IPS-NIHi7 (cell line): ENCODE data around the gene MTG2.

ENCODE experiments used
- DNase-seq: peaks from one replicate; pipeline ENCODE4 v3.0.0; 2012; ENCODE audit warnings: mixed read lengths; ENCODE audit errors: extremely low spot score

Gene MTG2, protein sequence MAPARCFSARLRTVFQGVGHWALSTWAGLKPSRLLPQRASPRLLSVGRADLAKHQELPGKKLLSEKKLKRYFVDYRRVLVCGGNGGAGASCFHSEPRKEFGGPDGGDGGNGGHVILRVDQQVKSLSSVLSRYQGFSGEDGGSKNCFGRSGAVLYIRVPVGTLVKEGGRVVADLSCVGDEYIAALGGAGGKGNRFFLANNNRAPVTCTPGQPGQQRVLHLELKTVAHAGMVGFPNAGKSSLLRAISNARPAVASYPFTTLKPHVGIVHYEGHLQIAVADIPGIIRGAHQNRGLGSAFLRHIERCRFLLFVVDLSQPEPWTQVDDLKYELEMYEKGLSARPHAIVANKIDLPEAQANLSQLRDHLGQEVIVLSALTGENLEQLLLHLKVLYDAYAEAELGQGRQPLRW

DNA sequence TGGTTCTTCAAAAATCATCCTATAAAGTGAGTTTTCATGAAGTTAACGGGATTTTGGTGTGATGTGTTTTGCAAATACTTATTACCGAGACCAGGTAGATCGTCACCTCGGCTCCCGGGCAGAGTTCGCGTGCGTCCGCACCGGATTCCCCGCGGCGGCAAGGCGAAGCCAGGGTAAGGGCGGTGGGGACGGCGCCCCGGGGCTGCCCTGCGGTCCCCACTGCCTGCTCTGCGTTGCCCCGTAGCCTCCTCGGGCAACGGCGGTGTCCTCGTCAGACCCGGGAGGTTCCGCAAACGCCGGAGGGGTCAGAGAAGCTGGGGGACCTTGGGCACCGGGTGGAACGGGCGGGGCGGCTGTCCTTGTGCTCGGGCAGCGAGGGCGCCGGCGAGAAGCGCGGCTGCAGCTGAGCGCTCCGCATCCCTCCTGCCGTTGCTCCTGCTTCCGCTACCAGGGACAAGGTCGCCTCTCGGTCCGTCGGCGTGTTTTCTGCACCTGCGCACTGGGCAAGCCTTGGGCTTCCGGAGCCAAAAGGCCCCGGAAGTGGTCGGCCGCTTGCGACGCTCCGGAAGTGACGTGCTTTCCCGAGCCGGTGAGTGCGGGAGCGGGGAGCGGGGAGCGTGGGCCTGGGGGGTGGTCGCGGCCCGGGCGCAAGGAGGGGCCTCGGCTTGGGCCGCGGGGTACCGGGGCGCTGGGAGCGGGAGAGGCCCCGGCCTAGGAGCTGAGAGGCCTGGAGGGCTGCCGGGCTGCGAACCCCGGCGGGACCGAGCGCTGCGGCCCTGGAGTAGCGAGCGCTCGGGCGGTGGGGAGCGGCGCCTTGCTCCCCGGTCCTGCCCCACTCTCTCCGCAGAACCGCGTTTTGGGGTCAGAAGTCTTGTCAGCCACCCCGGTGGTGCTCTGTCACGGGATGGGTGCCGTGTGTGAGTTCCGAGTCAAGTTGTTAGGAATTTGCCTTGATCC is at the start of gene MTG2:
Gene MTG2 (plus strand): TSS at position 560 of the 957 bp plus-strand sequence. CDS start 10,393 bp downstream, outside the sequence.
- DNase-seq = peak; percentile 100

DNA sequence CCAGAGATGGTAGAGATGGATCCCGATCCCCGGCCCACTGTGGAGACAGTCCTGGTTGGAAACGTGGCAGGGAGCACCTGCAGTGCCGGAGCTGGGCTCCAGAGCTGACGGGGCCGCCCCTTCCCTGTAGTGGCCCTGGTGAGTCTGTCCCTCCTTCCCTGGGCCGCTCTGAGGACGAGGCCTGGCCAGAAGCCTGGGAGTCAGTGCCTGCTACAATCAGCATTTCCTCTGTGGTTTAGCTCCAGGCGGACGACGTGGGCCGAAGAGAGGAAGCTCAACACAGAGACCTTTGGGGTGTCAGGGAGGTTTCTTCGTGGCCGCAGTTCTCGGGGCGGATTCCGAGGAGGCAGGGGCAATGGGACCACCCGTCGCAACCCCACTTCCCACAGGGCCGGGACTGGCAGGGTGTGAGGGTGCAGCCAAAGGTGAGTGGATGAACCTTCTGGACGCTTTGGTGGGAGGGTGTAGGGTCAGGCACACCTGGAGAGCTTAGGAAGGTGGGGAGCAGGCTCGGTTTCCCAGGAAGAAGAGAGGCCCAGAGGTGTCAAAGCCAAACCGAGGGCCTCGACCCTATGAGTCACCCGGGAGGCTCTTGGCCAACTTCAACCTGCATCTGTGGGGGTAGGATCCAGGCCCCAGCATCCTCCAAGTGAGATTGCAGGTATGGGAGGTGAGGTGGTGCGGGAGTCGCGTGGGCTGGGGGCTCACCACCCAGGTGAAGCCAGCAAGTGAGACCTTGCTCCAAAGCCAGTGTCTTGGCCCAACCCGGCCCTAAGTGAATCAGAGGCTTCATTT is 49.6 kb upstream of the MTG2 start:
- no peak for DNase-seq

DNA sequence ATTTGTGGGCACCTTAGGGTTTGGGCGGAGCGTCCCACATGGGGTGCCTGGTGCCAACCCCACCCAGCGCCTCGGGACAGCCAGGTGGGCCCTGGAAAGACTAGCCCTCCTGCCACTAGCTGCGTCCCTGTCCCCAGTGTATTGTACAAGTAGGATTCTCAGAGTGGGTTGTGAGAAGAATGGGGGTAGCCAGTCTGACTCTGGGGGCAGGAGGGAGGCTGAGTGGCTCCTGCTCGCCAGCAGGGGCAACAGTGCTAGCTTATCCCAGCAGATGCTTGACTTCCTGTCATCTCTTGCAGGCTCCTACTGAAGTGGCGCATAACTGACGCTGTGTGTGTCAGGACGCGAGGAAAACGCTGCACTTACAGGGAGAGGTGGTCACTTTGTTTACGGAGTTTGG is 49.0 kb upstream of the MTG2 start:
- no peak for DNase-seq

DNA sequence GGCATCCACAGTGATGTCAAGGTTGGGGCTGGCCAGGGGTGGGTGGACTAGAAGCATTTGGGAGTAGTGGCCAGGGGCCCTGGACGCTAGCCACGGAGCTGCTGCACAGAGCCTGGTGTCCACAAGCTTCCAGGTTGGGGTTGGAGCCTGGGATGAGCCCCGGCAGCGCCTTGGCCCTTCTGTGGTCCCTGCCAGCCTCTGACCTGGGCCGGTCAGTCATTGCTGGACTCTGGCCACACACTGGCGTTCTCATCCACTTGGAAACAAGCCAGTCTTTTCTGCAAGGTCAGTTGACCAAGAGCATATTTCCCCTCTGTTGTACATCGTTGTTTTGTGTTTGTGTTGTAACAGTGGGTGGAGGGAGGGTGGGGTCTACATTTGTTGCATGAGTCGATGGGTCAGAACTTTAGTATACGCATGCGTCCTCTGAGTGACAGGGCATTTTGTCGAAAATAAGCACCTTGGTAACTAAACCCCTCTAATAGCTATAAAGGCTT is 48.0 kb upstream of the MTG2 start:
- no peak for DNase-seq

DNA sequence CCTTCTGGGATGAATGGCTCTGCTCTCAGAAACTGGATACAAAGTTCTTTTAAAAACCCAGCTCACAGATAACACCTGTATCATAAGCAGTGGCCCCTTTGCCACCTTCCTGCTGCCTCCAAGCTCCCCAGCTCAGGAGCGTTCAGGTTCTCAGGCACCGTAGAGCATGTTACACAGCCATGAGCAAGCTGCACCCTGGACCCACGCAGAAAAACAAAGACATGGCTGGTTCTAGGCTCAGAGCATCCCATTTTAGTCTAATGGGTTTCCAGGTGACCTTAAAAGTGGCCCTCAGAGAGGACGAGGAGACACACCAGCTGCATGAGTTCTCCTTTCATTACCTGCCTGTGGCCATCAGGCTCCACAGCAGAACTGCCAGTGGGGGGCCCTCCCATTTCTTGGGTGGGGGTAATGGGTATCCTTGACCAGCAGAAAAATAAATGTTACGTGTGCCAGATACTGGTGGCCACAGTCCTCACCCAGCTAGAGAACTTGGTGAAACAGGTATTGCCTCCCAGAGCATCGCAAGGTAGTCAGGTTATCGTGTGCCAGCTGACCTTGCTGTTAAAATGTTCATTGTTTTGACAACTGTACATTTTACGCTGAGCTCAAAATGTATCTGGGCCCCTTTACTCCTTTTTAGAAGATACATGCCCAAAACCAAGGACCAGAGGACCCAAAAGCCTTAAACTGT is 47.1 kb upstream of the MTG2 start:
- DNase-seq = no peak

DNA sequence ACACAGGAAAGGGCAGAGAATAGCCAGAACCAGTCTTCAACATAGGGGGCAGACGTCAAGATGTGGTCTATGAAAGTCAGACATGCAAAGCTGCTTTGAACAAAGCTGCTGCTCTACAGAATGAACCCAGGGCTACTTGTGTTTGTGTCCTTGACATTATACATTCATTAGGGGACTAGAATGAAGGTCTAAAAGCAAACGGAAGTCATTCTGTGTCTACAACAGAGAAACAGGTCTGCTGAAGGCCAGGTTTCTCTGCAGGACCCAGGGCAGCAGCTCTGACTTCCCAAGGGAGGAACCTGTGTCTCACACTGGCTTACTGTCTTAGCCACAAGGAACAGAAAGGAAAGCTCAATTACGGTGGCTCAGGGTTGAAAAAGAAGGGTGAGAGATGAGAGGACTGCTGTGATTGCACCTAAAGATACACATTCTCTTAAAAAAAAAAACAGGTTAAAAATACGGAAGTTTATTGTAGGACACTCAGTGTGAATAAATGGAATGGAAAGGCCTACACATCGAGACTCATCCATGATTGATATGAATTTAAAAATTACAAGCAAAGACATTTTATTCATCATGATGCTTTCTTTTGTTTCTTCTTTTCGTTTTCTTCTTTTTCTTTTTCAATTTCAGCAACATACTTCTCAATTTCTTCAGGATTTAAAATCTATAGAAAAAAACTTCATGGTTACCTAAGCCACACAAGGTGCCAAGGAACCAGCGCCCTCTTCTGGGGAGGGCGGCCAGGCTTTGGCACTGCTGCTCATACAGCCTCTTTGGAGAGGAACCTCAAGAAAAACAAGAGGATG is 46.3 kb upstream of the MTG2 start:
- peak; percentile 75 for DNase-seq

DNA sequence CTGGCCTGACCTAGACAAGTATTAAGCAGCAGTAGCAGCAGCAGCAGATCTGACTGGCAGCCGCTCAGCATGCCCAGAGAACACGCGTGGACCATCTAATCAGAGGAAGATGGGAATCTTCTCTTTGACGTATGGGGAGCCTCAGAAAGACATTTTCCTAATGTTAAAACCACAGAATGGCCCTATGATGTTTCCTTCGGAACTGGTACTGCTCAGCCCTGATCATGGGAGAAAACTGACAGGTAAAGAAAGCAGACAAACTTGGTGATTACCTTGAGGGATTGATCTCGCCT is 45.8 kb upstream of the MTG2 start:
- no peak for DNase-seq

DNA sequence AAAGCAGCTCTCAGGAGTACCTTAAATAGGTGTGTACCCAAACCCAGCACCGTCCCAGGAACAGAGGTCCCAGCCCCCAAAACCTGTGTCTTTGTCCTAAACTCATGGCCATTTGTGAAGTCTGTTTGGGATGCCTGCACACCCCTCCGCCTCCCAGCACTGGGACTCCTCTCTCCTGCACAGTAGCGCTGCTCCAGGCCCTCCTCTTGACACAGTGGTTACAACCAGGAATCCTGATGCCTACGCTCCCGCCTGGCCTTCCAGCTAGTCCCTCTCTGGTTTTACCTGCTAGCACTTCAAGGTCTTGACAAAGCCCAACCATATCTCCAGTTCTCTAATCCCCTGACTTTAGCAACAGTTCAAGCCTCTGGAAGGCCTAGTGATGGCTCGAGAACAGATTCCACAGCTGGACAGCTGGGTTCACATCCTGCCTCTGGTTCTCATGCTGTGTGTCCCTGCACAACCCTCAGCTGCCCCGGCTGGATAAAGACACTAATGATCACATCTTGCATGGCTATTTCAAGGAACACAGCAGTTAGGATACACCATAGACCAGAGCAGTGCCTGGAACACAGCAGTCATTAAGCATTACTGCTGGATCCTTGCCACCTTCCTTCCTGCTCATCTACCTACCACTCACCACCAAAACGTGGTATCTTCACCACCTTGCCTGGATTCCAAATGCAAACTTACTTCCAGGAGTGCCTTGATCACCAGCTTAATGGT is 45.2 kb upstream of the MTG2 start:
- DNase-seq = no peak

DNA sequence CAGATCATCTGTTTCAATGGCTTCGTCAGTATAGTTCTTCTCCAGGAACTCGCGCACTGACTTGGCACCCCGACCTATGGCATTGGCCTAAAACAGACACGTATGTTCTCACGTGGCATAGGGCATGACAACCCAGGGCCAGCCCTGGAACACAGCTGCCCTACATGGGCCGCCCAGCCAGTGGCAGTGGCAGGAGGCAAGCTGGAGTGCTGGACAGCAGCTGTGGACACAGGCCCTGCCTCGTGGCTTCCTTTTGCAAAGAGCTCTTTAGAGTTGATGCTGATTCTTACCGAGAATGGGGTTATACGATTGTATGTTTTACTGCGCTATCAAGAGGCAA is 44.7 kb upstream of the MTG2 start:
- DNase-seq = no peak

DNA sequence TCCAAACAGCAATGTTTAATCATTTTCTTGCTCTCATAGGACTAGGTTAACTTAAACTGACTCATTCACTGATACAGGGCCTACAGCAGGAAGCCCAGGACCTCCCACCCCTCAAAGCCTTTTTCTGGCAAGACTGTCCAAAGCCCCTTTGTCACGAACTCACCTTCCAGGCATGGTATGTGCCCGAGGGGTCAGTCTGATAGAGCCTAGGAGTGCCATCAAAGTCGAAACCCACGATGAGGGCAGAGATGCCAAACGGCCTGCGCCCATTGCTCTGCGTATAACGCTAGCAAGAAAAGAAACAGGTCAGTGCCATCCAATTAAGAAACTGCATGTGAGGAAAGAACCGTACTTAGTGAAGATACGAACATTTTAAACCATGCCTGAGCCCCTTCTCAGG is 43.9 kb upstream of the MTG2 start:
- DNase-seq = no peak

DNA sequence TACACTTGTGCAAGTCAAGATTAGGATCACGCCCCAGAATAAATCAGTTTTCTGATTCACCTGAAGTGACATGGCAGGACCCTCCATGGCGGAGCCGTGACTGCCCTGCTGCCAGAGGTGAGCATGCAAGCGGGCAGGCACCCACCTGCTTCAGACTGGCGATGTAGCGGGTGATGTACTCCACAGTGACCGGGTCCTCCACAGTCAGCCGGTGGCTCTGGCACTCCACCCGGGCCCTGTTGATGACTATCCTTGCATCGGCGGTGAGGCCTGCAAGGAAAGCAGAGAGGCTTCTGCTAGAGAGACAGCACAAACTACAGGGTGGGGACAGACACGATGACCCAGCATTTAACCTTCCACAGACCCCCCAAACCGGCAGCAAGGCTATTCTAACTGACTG is 43.2 kb upstream of the MTG2 start:
- DNase-seq = no peak

DNA sequence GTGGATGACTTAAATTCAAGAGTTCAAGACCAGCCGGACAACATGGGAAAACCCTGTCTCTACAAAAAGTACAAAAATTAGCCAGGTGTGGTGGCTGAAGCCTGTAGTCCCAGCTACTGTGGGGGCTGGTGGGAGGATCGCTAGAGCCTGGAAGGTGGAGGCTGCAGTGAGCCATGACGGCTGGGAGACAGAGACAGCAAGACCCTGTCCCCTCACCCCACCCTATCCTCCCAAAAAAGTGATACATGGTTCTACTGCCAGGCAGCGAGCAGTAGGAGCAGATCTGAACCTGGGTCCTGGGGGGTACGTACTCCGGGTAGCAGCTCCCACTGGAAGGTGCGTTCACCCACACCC is 41.8 kb upstream of the MTG2 start:
- DNase-seq = no peak

DNA sequence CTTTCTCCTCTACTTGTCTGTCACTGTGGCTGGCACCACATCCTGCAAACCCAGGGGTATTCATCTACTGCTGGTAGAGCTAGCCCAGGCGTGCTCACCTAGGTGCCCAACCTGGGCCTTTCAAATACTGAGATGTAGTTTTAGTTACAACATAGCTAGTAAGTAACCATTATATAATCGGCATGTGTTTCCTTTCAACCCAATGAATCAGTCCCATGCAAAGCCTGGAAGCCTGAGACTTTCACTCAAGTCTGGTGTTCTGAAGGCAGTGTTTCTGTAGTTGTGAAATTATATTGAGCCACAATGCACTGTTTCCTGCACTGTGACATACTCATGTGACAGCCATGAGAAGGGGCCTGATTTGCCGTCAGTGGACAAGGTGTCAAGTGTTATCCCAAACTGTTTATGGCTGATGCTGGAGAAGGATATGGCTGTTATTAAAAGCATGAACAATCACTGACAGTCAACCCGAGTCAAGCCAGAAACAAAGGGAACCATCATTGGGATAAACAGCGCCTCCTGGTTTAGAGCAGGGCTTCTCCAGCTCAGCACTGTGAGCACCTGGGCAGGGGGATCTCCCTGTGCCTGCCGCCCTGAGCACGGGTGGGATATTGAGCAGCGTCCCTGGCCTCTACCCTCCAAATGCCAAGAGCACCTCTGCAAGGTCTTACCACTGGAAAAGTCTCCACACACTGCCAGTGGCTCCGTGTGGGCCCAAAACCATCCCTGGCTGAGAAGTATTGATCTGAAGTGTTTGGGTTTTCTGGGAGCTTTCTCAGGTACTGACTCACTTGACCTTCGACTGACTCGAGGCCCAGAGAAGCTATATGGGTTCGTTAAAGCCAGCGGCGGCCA is 41.2 kb upstream of the MTG2 start:
- no peak for DNase-seq

DNA sequence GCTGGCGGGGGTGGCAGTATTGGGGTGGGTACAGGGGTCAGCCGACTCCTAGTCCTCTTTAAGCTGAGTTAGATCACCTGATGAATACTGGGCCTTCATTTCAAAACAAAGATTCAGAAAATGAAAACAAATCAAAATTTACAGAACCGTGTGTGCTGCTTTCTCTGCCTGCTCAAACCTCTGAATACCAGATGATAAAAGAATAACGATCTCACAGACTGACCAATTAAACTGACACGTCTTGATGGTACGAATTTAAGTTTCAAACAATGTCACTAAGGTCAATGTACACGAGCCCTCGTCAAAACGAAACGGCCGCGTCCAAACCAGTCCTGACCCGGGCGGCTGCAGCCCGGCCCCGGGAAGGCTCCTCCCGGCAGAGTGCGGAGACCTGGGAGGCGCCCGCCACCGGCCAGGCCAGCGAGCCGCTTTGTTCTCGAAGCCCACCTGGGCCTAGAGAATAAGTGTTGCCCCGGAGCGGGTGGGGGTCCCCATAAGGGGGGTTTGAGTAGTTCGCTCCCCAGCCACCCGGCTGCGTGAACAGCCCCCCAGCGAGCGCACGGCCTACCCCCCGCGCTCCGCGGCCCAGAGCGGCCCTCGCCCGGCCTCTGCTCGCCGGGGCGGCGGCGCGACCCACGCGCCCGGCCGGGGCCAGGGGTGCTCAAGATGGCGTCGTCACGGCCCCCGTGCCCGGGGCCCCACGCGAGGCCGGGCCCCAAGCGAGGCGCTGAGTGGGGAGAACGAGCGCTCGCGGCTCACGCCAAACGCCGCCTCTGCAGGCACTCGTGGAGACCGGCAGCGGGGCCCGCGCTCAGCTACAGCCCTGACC is 40.4 kb upstream of the MTG2 start:
- no peak for DNase-seq

DNA sequence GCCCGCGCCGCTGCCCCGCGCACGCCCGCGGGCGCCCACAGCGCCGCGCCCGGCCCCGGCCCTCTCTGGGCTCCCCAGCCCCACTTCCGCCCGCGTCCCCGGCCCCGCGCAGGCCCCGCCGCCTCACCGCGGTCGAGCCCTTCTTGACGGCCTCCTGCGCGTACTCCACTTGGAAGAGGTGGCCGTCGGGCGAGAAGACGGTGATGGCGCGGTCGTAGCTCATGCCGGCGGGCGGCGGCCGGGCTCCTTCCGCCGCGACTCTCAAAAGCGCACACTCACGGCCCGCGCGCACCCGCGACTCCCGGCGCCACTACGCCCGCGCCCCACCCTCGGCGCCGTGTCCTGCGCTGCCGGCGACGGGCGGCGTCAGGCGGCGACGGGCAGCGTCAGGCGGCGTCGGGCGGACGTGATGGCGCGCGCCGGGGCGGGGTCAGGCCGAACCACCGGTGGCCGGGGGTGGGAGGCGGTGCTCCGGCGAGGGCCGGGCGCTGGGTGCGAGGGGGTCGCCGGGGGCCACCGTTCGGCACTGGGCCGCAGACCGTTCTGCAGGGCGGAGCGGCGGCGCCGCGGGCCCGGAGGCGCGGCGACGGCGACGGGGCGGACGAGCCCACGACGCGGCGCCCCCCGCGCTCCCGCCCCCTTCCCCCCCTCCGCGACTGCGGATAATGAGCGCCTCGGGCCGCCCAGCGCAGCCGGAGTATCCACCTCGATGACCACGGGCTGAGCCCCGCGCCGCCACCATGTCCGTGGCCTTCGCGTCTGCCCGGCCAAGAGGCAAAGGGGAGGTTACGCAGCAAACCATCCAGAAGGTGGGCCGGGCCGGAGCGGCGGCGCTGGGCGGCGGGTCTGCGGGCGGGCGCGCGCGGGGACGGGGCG is 39.5 kb upstream of the MTG2 start, which contains the start of the genes PSMA7 and SS18L1:
Gene PSMA7 (minus strand): TSS at position 314 of the 876 bp plus-strand sequence. CDS start 91 bp downstream, at position 223.
Gene SS18L1 (plus strand): TSS at position 689 of the 876 bp plus-strand sequence. CDS start 52 bp downstream, at position 741.
- DNase-seq = peak; percentile 88

DNA sequence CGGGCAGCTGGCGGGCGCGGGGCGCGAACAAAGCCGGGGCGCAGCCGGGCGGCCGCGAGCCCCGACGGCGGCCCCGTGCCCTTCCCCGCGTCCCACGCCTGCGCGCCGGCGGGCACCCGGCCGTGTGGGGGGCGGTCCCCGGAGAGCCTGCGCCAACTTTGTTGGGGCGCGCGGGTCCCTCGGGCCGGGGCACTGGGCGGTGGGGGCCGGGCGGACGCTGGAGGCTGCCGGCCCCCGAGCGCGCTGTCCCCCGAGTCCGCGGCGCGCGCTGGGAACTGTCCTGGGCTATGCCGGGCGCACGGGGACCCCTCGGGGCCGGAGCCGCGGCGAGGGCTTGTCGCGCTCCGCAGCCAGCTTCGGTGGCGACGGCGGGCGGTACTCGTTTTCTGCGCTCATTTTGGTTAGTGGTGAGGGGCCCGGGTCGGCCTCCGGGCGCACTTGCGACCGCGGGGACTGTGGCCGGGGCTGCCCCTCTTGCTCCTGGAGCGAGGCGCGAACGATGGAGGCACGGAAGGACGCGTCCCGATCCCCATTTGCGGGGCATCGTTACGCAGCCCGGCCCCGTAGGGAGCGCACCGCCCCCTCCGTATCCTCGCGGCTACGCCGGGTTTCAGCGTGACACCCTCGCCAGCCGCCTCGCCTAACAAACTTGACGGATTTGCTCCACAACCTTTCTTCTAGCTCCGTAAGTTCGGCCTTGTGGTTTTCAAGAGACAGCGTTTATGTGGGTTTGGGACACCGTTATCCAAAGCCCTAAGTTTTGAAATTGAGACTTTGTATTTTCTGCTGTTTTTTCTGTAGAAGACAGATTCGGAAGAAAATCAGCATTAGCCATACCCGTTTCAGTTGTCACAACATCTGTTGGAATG is 38.6 kb upstream of the MTG2 start:
- DNase-seq = peak; percentile 66
